Measurements from ENCODE around the gene C1orf105. TPM values are rescaled to one million over a fixed set of nuclear protein-coding genes. Genes with fewer than 3 reads are reported as not detected.
"Not testable (repeated sequence)": the region's sequence is repeated elsewhere in the genome, so short reads cannot be mapped to it uniquely, and the experiment has no call there.

The C1orf105 gene
- total RNA-seq: 3.2 and 15.6 TPM in 2 replicates
- polyA plus RNA-seq: 11.4 and 21.5 TPM in 2 replicates

GRCh38 chr1:172420385-172420784 lies at the start of gene C1orf105:
Gene C1orf105, plus strand, starts transcription at chr1:172420685. Its CDS starts 201 bp downstream, at chr1:172420886.
- DNase-seq (ENCODE audit: low read depth in 1 of 2, low spot score in 1 of 2): no peak
- no peaks in the 10 kb centered on the region for H3K4me1 ChIP-seq (ENCODE audit: low read depth)
- no peaks in the 10 kb centered on the region for H3K27me3 ChIP-seq
- no peak within 1 kb of the TSS for H3K27ac ChIP-seq
- H3K36me3 ChIP-seq: no peaks in the 10 kb centered on the region
- H3K4me3 ChIP-seq: no peak within 1 kb of the TSS
- no peak for TF ChIP-seq CTCF (IDR thresholded peaks at IDR 0.05; ENCODE audit: low read depth, low read length)
- no peaks in the 10 kb centered on the region for H3K9me3 ChIP-seq (ENCODE audit: low read depth)

GRCh38 chr1:172371646-172372045 lies 48.8 kb upstream of the C1orf105 start:
- H3K27ac ChIP-seq; DNase-seq (ENCODE audit: low read depth in 1 of 2, low spot score in 1 of 2); H3K36me3 ChIP-seq; H3K4me3 ChIP-seq; H3K9me3 ChIP-seq (ENCODE audit: low read depth); H3K4me1 ChIP-seq (ENCODE audit: low read depth); H3K27me3 ChIP-seq: not testable (repeated sequence)

GRCh38 chr1:172373864-172374263 lies 46.6 kb upstream of the C1orf105 start:
- peak in 1 of 2 donors; percentile 45 for DNase-seq (ENCODE audit: low read depth in 1 of 2, low spot score in 1 of 2)

GRCh38 chr1:172375211-172375631 lies 45.3 kb upstream of the C1orf105 start:
- no peaks in the 10 kb centered on the region for H3K27me3 ChIP-seq
- no peak for TF ChIP-seq CTCF (IDR thresholded peaks at IDR 0.05; ENCODE audit: low read depth, low read length)

More at GRCh38 chr1:172373864-172374263, 46.6 kb upstream of the C1orf105 start:
- no peaks in the 10 kb centered on the region for H3K9me3 ChIP-seq (ENCODE audit: low read depth)
- no peaks in the 10 kb centered on the region for H3K36me3 ChIP-seq
- no peak for TF ChIP-seq CTCF (IDR thresholded peaks at IDR 0.05; ENCODE audit: low read depth, low read length)
- H3K27ac ChIP-seq: no peak overlapping the region
- H3K4me1 ChIP-seq (ENCODE audit: low read depth): peaks cover 5% of the 10 kb centered on the region
- H3K27me3 ChIP-seq: no peaks in the 10 kb centered on the region
- H3K4me3 ChIP-seq: no peak overlapping the region

GRCh38 chr1:172376431-172376830 lies 44.1 kb upstream of the C1orf105 start:
- no peaks in the 10 kb centered on the region for H3K9me3 ChIP-seq (ENCODE audit: low read depth)
- no peak for DNase-seq (ENCODE audit: low read depth in 1 of 2, low spot score in 1 of 2)
- no peak for TF ChIP-seq CTCF (IDR thresholded peaks at IDR 0.05; ENCODE audit: low read depth, low read length)

More at GRCh38 chr1:172375211-172375631, 45.3 kb upstream of the C1orf105 start:
- DNase-seq (ENCODE audit: low read depth in 1 of 2, low spot score in 1 of 2): no peak
- Histone ChIP-seq H3K27ac (no peak overlapping the region), H3K9me3 (ENCODE audit: low read depth) (no peaks in the 10 kb centered on the region), H3K36me3 (no peaks in the 10 kb centered on the region), H3K4me1 (ENCODE audit: low read depth) (peaks cover 5% of the 10 kb centered on the region), H3K4me3 (no peak overlapping the region)

GRCh38 chr1:172377565-172377964 lies 42.9 kb upstream of the C1orf105 start:
- Histone ChIP-seq H3K27ac (no peak overlapping the region), H3K9me3 (ENCODE audit: low read depth) (no peaks in the 10 kb centered on the region), H3K36me3 (no peaks in the 10 kb centered on the region), H3K27me3 (no peaks in the 10 kb centered on the region), H3K4me3 (no peak overlapping the region), H3K4me1 (ENCODE audit: low read depth) (peaks cover 5% of the 10 kb centered on the region)
- no peak for TF ChIP-seq CTCF (IDR thresholded peaks at IDR 0.05; ENCODE audit: low read depth, low read length)
- DNase-seq (ENCODE audit: low read depth in 1 of 2, low spot score in 1 of 2): no peak

More at GRCh38 chr1:172376431-172376830, 44.1 kb upstream of the C1orf105 start:
- H3K27me3 ChIP-seq: no peaks in the 10 kb centered on the region
- H3K36me3 ChIP-seq: no peaks in the 10 kb centered on the region
- H3K4me1 ChIP-seq (ENCODE audit: low read depth): peaks cover 5% of the 10 kb centered on the region
- H3K27ac ChIP-seq: no peak overlapping the region
- H3K4me3 ChIP-seq: no peak overlapping the region

All from cardiac muscle cell (in vitro differentiated cells and primary cell).